ENCODE measurements around the gene AMH.

- TF ChIP-seq HES2 (IDR thresholded peaks at IDR 0.05) (no peak), PBX3 (IDR thresholded peaks at IDR 0.05) (no peak), CTCF (IDR thresholded peaks at IDR 0.05) (no peak), PHF8 (IDR thresholded peaks at IDR 0.05; ENCODE audit: borderline replicate concordance, low read depth) (no peak), RCOR1 (IDR thresholded peaks at IDR 0.05; ENCODE audit: low read depth, low read length) (no peak), HOXB13 (CRISPR knock-in tag; IDR thresholded peaks at IDR 0.05; ENCODE audit: low read depth) (no peak)
These were observed 29.4 kb upstream of the AMH start for GRCh38 chr19:2219726-2220125.

Measured in A549 (cell line).